ENCODE measurements around the gene HSPA5.
"Not testable (repeated sequence)": the region's sequence is repeated elsewhere in the genome, so short reads cannot be mapped to it uniquely, and the experiment has no call there.

Gene HSPA5

GRCh38 chr9:125241863-125242739 is 958 bp upstream of the HSPA5 start:
- DNase-seq = peak in 1 of 2 donors; percentile 6

GRCh38 chr9:125240649-125240999 is 519 bp downstream of the HSPA5 start:
- DNase-seq = no peak

GRCh38 chr9:125239631-125240597 is 1.2 kb downstream of the HSPA5 start:
- no peak for DNase-seq

GRCh38 chr9:125238915-125239446 is 2.2 kb downstream of the HSPA5 start:
- no peak for DNase-seq

- DNase-seq = no peak
These were observed 2.8 kb downstream of the HSPA5 start for GRCh38 chr9:125238127-125238914.

- not testable (repeated sequence) for DNase-seq
These were observed 4.5 kb downstream of the HSPA5 start for GRCh38 chr9:125236520-125237159.

GRCh38 chr9:125235804-125236519 is 5.2 kb downstream of the HSPA5 start:
- no peak for DNase-seq

GRCh38 chr9:125234099-125234498 is 7.0 kb downstream of the HSPA5 start:
- DNase-seq = not testable (repeated sequence)

- DNase-seq = no peak
These were observed 7.5 kb downstream of the HSPA5 start for GRCh38 chr9:125233678-125234077.

- no peak for DNase-seq
These were observed 13.4 kb downstream of the HSPA5 start for GRCh38 chr9:125227761-125228160.

GRCh38 chr9:125224858-125225257 is 16.3 kb downstream of the HSPA5 start:
- not testable (repeated sequence) for DNase-seq

GRCh38 chr9:125218621-125219020 is 22.5 kb downstream of the HSPA5 start:
- no peak for DNase-seq

- DNase-seq = no peak
These were observed 27.0 kb downstream of the HSPA5 start for GRCh38 chr9:125214186-125214585.

- no peak for DNase-seq
These were observed 36.7 kb downstream of the HSPA5 start for GRCh38 chr9:125204477-125204876.

- DNase-seq = no peak
These were observed 38.1 kb downstream of the HSPA5 start for GRCh38 chr9:125202846-125203618.

GRCh38 chr9:125200216-125201047 is 40.7 kb downstream of the HSPA5 start, which contains the start of gene RABEPK:
Gene RABEPK (plus strand): TSS chr9:125200542. CDS start chr9:125203014, 2,472 bp downstream.
- DNase-seq = peak; percentile 86 to 88

GRCh38 chr9:125195591-125195990 is 45.6 kb downstream of the HSPA5 start:
- DNase-seq = not testable (repeated sequence)

- not testable (repeated sequence) for DNase-seq
These were observed 46.7 kb downstream of the HSPA5 start for GRCh38 chr9:125194466-125194865.

- DNase-seq = peak in 1 of 2 donors; percentile 3
These were observed 50.8 kb downstream of the HSPA5 start for GRCh38 chr9:125190361-125190801.

Data from activated CD4-positive, alpha-beta T cell treated with anti-CD3 and anti-CD28 coated beads for 4 hours (primary cell).